ENCODE data around the gene GJA4. TPM values are rescaled to one million over a fixed set of nuclear protein-coding genes. Genes with fewer than 3 reads are reported as not detected.

Gene GJA4
- total RNA-seq, 4 donors from 2014 or later, result 1.9 to 5.2 (median 3.2) TPM; not detected in 1

DNA sequence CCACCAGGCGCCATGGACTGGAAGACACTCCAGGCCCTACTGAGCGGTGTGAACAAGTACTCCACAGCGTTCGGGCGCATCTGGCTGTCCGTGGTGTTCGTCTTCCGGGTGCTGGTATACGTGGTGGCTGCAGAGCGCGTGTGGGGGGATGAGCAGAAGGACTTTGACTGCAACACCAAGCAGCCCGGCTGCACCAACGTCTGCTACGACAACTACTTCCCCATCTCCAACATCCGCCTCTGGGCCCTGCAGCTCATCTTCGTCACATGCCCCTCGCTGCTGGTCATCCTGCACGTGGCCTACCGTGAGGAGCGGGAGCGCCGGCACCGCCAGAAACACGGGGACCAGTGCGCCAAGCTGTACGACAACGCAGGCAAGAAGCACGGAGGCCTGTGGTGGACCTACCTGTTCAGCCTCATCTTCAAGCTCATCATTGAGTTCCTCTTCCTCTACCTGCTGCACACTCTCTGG lies 8.0 kb upstream of the GJA4 start:
- DNase-seq, result no peak
- intact Hi-C loops (cut with DNase I; ENCODE audit: low total_unique reads), result no loop called here

GRCh38 chr1:34785231-34785874 lies 7.4 kb upstream of the GJA4 start:
- in situ Hi-C loops (cut with MboI; ENCODE audit: low pct_ligation_motif_present in 1 of 4, low pct_unique_long_range_greater_than_20kb in 1 of 4, low sequenced_read_pairs in 3 of 4), result no loop called here
- TF ChIP-seq POLR2AphosphoS5 (IDR thresholded peaks at IDR 0.05), result no peak
- TF ChIP-seq EP300 (IDR thresholded peaks at IDR 0.05; ENCODE audit: low read depth), result no peak
- TF ChIP-seq POLR2A (IDR thresholded peaks at IDR 0.05), result no peak
- TF ChIP-seq, protein P1, sequence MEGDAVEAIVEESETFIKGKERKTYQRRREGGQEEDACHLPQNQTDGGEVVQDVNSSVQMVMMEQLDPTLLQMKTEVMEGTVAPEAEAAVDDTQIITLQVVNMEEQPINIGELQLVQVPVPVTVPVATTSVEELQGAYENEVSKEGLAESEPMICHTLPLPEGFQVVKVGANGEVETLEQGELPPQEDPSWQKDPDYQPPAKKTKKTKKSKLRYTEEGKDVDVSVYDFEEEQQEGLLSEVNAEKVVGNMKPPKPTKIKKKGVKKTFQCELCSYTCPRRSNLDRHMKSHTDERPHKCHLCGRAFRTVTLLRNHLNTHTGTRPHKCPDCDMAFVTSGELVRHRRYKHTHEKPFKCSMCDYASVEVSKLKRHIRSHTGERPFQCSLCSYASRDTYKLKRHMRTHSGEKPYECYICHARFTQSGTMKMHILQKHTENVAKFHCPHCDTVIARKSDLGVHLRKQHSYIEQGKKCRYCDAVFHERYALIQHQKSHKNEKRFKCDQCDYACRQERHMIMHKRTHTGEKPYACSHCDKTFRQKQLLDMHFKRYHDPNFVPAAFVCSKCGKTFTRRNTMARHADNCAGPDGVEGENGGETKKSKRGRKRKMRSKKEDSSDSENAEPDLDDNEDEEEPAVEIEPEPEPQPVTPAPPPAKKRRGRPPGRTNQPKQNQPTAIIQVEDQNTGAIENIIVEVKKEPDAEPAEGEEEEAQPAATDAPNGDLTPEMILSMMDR (IDR thresholded peaks at IDR 0.05), result no peak
- intact Hi-C loops (cut with DNase I; ENCODE audit: low total_unique reads), result no loop called here
- Histone ChIP-seq H3K9me3 (no peaks in the 10 kb centered on the region), H3K4me1 (peaks cover 0 to 36% (median 23%) of the 10 kb centered on the region in 4 donors), H3K27ac (no peak overlapping the region), H3K27me3 (peaks cover 26% of the 10 kb centered on the region), H3K4me3 (no peak overlapping the region), H3K36me3 (no peaks in the 10 kb centered on the region)
- no peak for DNase-seq
- WGBS, 2 donors (ENCODE audit: low coverage in 1 of 2), result 83 to 92% methylated on average over 8 to 22 of the region's 22 CpGs

More for the DNA sequence above, 8.0 kb upstream of the GJA4 start:
- H3K27ac ChIP-seq, result no peak overlapping the region
- H3K27me3 ChIP-seq, result peaks cover 30% of the 10 kb centered on the region
- TF ChIP-seq POLR2AphosphoS5 (IDR thresholded peaks at IDR 0.05) (no peak), POLR2A (IDR thresholded peaks at IDR 0.05) (no peak), EP300 (IDR thresholded peaks at IDR 0.05; ENCODE audit: low read depth) (no peak)
- TF ChIP-seq, protein P1 (IDR thresholded peaks at IDR 0.05), result no peak
- in situ Hi-C loops (cut with MboI; ENCODE audit: low pct_ligation_motif_present in 1 of 4, low pct_unique_long_range_greater_than_20kb in 1 of 4, low sequenced_read_pairs in 3 of 4), result no loop called here
- no peak overlapping the region for H3K4me3 ChIP-seq
- peaks cover 0 to 37% (median 23%) of the 10 kb centered on the region in 4 donors for H3K4me1 ChIP-seq
- no peaks in the 10 kb centered on the region for H3K9me3 ChIP-seq
- no peaks in the 10 kb centered on the region for H3K36me3 ChIP-seq
- WGBS, 2 donors (ENCODE audit: low coverage in 1 of 2), result 91% methylated on average over 26 of the region's 28 CpGs; no CpG with 5 or more reads in 1 of the 2 donors

GRCh38 chr1:34785875-34786470 lies 6.8 kb upstream of the GJA4 start:
- intact Hi-C loops (cut with DNase I; ENCODE audit: low total_unique reads) (no loop called here), in situ Hi-C loops (cut with MboI; ENCODE audit: low pct_ligation_motif_present in 1 of 4, low pct_unique_long_range_greater_than_20kb in 1 of 4, low sequenced_read_pairs in 3 of 4) (no loop called here)
- no peak overlapping the region for H3K4me3 ChIP-seq

More at GRCh38 chr1:34785875-34786470, 6.8 kb upstream of the GJA4 start:
- peaks cover 0 to 30% (median 19%) of the 10 kb centered on the region in 4 donors for H3K4me1 ChIP-seq
- 71% methylated on average over 4 of the region's 4 CpGs; no CpG with 5 or more reads in 1 of the 2 donors for WGBS, 2 donors (ENCODE audit: low coverage in 1 of 2)
- peaks cover 22% of the 10 kb centered on the region for H3K27me3 ChIP-seq
- H3K9me3 ChIP-seq, result no peaks in the 10 kb centered on the region
- no peaks in the 10 kb centered on the region for H3K36me3 ChIP-seq
- TF ChIP-seq POLR2A (IDR thresholded peaks at IDR 0.05), result no peak
- no peak for TF ChIP-seq POLR2AphosphoS5 (IDR thresholded peaks at IDR 0.05)
- TF ChIP-seq, protein P1 (IDR thresholded peaks at IDR 0.05), result no peak
- TF ChIP-seq EP300 (IDR thresholded peaks at IDR 0.05; ENCODE audit: low read depth), result no peak
- no peak for DNase-seq
- H3K27ac ChIP-seq, result no peak overlapping the region
